HepG2 (cell line): Measurements from ENCODE around the gene MEX3A. TPM values are rescaled to one million over a fixed set of nuclear protein-coding genes. Genes with fewer than 3 reads are reported as not detected.

Experiments
- ARHGAP35 ChIP-seq: sonication (generic); formaldehyde crosslinking; IDR thresholded peaks from 2 replicates; pipeline ENCODE4 v1.9.0; 2022; ENCODE audit warnings: mild to moderate bottlenecking, inconsistent platforms, moderate library complexity, missing genetic modification reagents, borderline replicate concordance
- BCLAF1 ChIP-seq: fragments of 450-650 bp; IDR thresholded peaks from 2 replicates; pipeline ENCODE4 v1.6.1; 2017; ENCODE audit warnings: mild to moderate bottlenecking
- CAMTA2 ChIP-seq: sonication (generic); formaldehyde crosslinking; IDR thresholded peaks from 2 replicates; pipeline ENCODE4 v1.4.0; 2020; ENCODE audit warnings: mild to moderate bottlenecking, missing genetic modification reagents, borderline replicate concordance
- DDIT3 ChIP-seq: sonication (generic); formaldehyde crosslinking; IDR thresholded peaks from 2 replicates; pipeline ENCODE4 v1.4.0; 2020; ENCODE audit warnings: mild to moderate bottlenecking, missing genetic modification reagents
- DZIP1 ChIP-seq: sonication (generic); formaldehyde crosslinking; IDR thresholded peaks from 2 replicates; pipeline ENCODE4 v1.5.0; 2020; ENCODE audit warnings: mild to moderate bottlenecking, missing genetic modification reagents
- HNRNPL ChIP-seq: fragments of 200-400 bp; formaldehyde crosslinking; IDR thresholded peaks from 2 replicates; pipeline ENCODE4 v1.6.1; 2017; ENCODE audit warnings: mild to moderate bottlenecking, low read depth, low read length
- ISX ChIP-seq: sonication (generic); formaldehyde crosslinking; conservative IDR thresholded peaks from 2 replicates; pipeline ENCODE4 v1.5.0; 2020; ENCODE audit warnings: missing genetic modification reagents
- MYC ChIP-seq: sonication (generic); formaldehyde crosslinking; IDR thresholded peaks from 2 replicates; pipeline ENCODE4 v1.9.0; 2021; ENCODE audit warnings: missing genetic modification reagents, borderline replicate concordance
- PAX8 ChIP-seq: sonication (generic); formaldehyde crosslinking; IDR thresholded peaks from 2 replicates; pipeline ENCODE4 v1.8.0; 2022; ENCODE audit warnings: mild to moderate bottlenecking, missing genetic modification reagents, borderline replicate concordance
- PITX1 ChIP-seq: sonication (generic); formaldehyde crosslinking; IDR thresholded peaks from 2 replicates; pipeline ENCODE4 v1.5.1; 2020; ENCODE audit warnings: mild to moderate bottlenecking, missing genetic modification reagents
- SP1 ChIP-seq, 2 experiments: fragments of 450-650 bp in 1 of 2; sonication (generic) in 1 of 2; formaldehyde crosslinking in 1 of 2; IDR thresholded peaks; 2 replicates each; pipeline versions ENCODE4 v1.4.0 to v1.6.1; 2016 to 2020; ENCODE audit warnings: missing genetic modification reagents in 1 of 2
- ZBTB2 ChIP-seq: sonication (generic); formaldehyde crosslinking; IDR thresholded peaks from 2 replicates; pipeline ENCODE4 v1.8.0; 2022; ENCODE audit warnings: low read depth, missing genetic modification reagents
- ZBTB8A ChIP-seq: sonication (generic); formaldehyde crosslinking; IDR thresholded peaks from 2 replicates; pipeline ENCODE4 v1.4.0; 2020; ENCODE audit warnings: mild to moderate bottlenecking, low read depth, missing genetic modification reagents, borderline replicate concordance
- ZNF225 ChIP-seq: sonication (generic); formaldehyde crosslinking; IDR thresholded peaks from 2 replicates; pipeline ENCODE4 v1.4.0; 2020; ENCODE audit warnings: mild to moderate bottlenecking, missing genetic modification reagents
- ZNF232 ChIP-seq: sonication (generic); formaldehyde crosslinking; IDR thresholded peaks from 2 replicates; pipeline ENCODE4 v1.4.0; 2020; ENCODE audit warnings: missing genetic modification reagents, borderline replicate concordance
- ZNF460 ChIP-seq: sonication (generic); formaldehyde crosslinking; IDR thresholded peaks from 2 replicates; pipeline ENCODE4 v1.5.1; 2020; ENCODE audit warnings: missing genetic modification reagents, mild to moderate bottlenecking, borderline replicate concordance
- ZNF557 ChIP-seq: sonication (generic); formaldehyde crosslinking; IDR thresholded peaks from 2 replicates; pipeline ENCODE4 v1.4.0; 2020; ENCODE audit warnings: missing genetic modification reagents
- ZNF83 ChIP-seq: sonication (generic); formaldehyde crosslinking; IDR thresholded peaks from 2 replicates; pipeline ENCODE4 v1.4.0; 2020; ENCODE audit warnings: missing genetic modification reagents, mild to moderate bottlenecking, borderline replicate concordance
- ZSCAN5A ChIP-seq: sonication (generic); formaldehyde crosslinking; IDR thresholded peaks from 2 replicates; pipeline ENCODE4 v1.8.0; 2022; ENCODE audit warnings: mild to moderate bottlenecking, missing genetic modification reagents, borderline replicate concordance
- polyA plus RNA-seq, 8 experiments: library from polyadenylated mRNA; depleted of rRNA in 3 of 8; stranded (reverse) in 7 of 8; unstranded in 1 of 8; fragments of >200 nt; fragmentation: Illumina TruSeq in 4 of 8; extraction: Trizol in 4 of 8; gene quantifications; 2 replicates each; pipeline versions ENCODE4 v1.2.1 to v1.2.3, GENCODE V29; 2011 to 2016; ENCODE audit warnings: low read depth in 4 of 8, missing spikeins in 1 of 8, mixed read lengths in 1 of 8; ENCODE audit not compliant: insufficient read depth in 1 of 8
- total RNA-seq, 5 experiments: library from RNA; depleted of rRNA; stranded (reverse); fragments of >200 nt; fragmentation: Illumina TruSeq; extraction: Trizol; gene quantifications; 2 replicates each; pipeline ENCODE4 v1.2.3, GENCODE V29; 2016; ENCODE audit warnings: low read depth in 1 of 5

MEX3A gene
- total and polyA plus RNA-seq, 2 of the 13 experiments (the other 11 are each of a cell fraction or from before 2014, with no cell fraction given) = 7.6 to 9.1 TPM

GRCh38 chr1:156096640-156097391, 14.6 kb upstream of the MEX3A start (continued):
- TF ChIP-seq DZIP1 (CRISPR knock-in tag) = no peak
- no peak for TF ChIP-seq DDIT3 (CRISPR knock-in tag)
- 0 out of 2 replicates have a peak, but pooled peaks have one; percentile 28 for TF ChIP-seq CAMTA2
- TF ChIP-seq ZNF232 (CRISPR knock-in tag) = no peak
- no peak for TF ChIP-seq ARHGAP35
- TF ChIP-seq SP1 (IDR thresholded peaks at IDR 0.05) = no peak
- TF ChIP-seq SP1 (CRISPR knock-in tag; IDR thresholded peaks at IDR 0.05) = peak; percentile 53; the same call in 1 of the 2 replicates
- TF ChIP-seq MYC (CRISPR knock-in tag) = no peak
- no peak for TF ChIP-seq ZBTB8A
- TF ChIP-seq ZNF557 (CRISPR knock-in tag) = no peak
- 0 out of 2 replicates have a peak, but pooled peaks have one; percentile 41 for TF ChIP-seq ZNF225 (CRISPR knock-in tag)
- TF ChIP-seq PITX1 (CRISPR knock-in tag) = peak; percentile 68
- TF ChIP-seq PAX8 (CRISPR knock-in tag) = no peak
- no peak for TF ChIP-seq ZBTB2 (CRISPR knock-in tag)
- no peak for TF ChIP-seq ZNF460 (CRISPR knock-in tag)
- no peak for TF ChIP-seq BCLAF1
- TF ChIP-seq ZNF83 (CRISPR knock-in tag) = no peak
- TF ChIP-seq ISX (CRISPR knock-in tag) = no peak
- 0 out of 2 replicates have a peak, but pooled peaks have one; percentile 61 for TF ChIP-seq HNRNPL
- no peak for TF ChIP-seq ZSCAN5A (CRISPR knock-in tag)
